Left forelimb (tissue), 1 donor: ENCODE measurements around the gene CRACR2A.

Source experiments
- DNase-seq: peaks from one replicate; pipeline ENCODE4 v3.0.0-alpha.2; 2018; ENCODE audit warnings: low spot score

Gene CRACR2A

GRCh38 chr12:3681595-3682061 lies 71.3 kb downstream of the CRACR2A start:
- no peak for DNase-seq

GRCh38 chr12:3680919-3681594 lies 71.9 kb downstream of the CRACR2A start:
- DNase-seq: no peak

- no peak for DNase-seq
These were observed 73.1 kb downstream of the CRACR2A start for GRCh38 chr12:3679831-3680230.

- no peak for DNase-seq
These were observed 75.3 kb downstream of the CRACR2A start for GRCh38 chr12:3677609-3678008.

GRCh38 chr12:3673981-3674708 lies 78.8 kb downstream of the CRACR2A start:
- DNase-seq: no peak

GRCh38 chr12:3672113-3672509 lies 80.8 kb downstream of the CRACR2A start:
- no peak for DNase-seq

- no peak for DNase-seq
These were observed 81.4 kb downstream of the CRACR2A start for GRCh38 chr12:3671330-3672112.

GRCh38 chr12:3670083-3670620 lies 82.8 kb downstream of the CRACR2A start:
- no peak for DNase-seq

- no peak for DNase-seq
These were observed 83.3 kb downstream of the CRACR2A start for GRCh38 chr12:3669594-3669993.

GRCh38 chr12:3668479-3669165 lies 84.3 kb downstream of the CRACR2A start:
- DNase-seq: no peak

GRCh38 chr12:3667485-3667884 lies 85.4 kb downstream of the CRACR2A start:
- DNase-seq: no peak

- DNase-seq: no peak
These were observed 86.5 kb downstream of the CRACR2A start for GRCh38 chr12:3666441-3666840.

- DNase-seq: no peak
These were observed 90.4 kb downstream of the CRACR2A start for GRCh38 chr12:3662521-3662921.

GRCh38 chr12:3661028-3661427 lies 91.9 kb downstream of the CRACR2A start:
- no peak for DNase-seq

- no peak for DNase-seq
These were observed 94.4 kb downstream of the CRACR2A start for GRCh38 chr12:3658327-3659163.

GRCh38 chr12:3656946-3657622 lies 95.8 kb downstream of the CRACR2A start:
- no peak for DNase-seq

- DNase-seq: no peak
These were observed 97.5 kb downstream of the CRACR2A start for GRCh38 chr12:3655328-3655900.

GRCh38 chr12:3651585-3652424 lies 101.1 kb downstream of the CRACR2A start:
- no peak for DNase-seq

- no peak for DNase-seq
These were observed 105.4 kb downstream of the CRACR2A start for GRCh38 chr12:3647504-3647903.
